ENCODE data around the gene SBDS.
"Not testable (repeated sequence)": the region's sequence is repeated elsewhere in the genome, so short reads cannot be mapped to it uniquely, and the experiment has no call there.

SBDS gene

GRCh38 chr7:66994691-66995049, 716 bp downstream of the SBDS start:
- peak; percentile 46 for DNase-seq

GRCh38 chr7:66994051-66994450, 1.3 kb downstream of the SBDS start:
- DNase-seq: not testable (repeated sequence)

- not testable (repeated sequence) for DNase-seq
These were observed 5.8 kb downstream of the SBDS start for GRCh38 chr7:66989552-66989951.

- not testable (repeated sequence) for DNase-seq
These were observed 15.1 kb downstream of the SBDS start for GRCh38 chr7:66980336-66980735.

GRCh38 chr7:66979013-66979412, 16.4 kb downstream of the SBDS start:
- DNase-seq: not testable (repeated sequence)

GRCh38 chr7:66978312-66978711, 17.1 kb downstream of the SBDS start:
- DNase-seq: not testable (repeated sequence)

- DNase-seq: no peak
These were observed 20.3 kb downstream of the SBDS start for GRCh38 chr7:66974986-66975590.

GRCh38 chr7:66970310-66970709, 25.1 kb downstream of the SBDS start:
- DNase-seq: no peak

- DNase-seq: not testable (repeated sequence)
These were observed 26.4 kb downstream of the SBDS start for GRCh38 chr7:66969001-66969400.

GRCh38 chr7:66967029-66967428, 28.4 kb downstream of the SBDS start:
- DNase-seq: no peak

GRCh38 chr7:66964411-66964810, 31.0 kb downstream of the SBDS start:
- DNase-seq: no peak

- no peak for DNase-seq
These were observed 34.3 kb downstream of the SBDS start for GRCh38 chr7:66961096-66961495.

- DNase-seq: no peak
These were observed 35.2 kb downstream of the SBDS start for GRCh38 chr7:66960192-66960591.

- DNase-seq: no peak
These were observed 36.6 kb downstream of the SBDS start for GRCh38 chr7:66958538-66959350.

- DNase-seq: no peak
These were observed 37.6 kb downstream of the SBDS start for GRCh38 chr7:66957595-66958290.

GRCh38 chr7:66953044-66953427, 42.4 kb downstream of the SBDS start:
- no peak for DNase-seq

- no peak for DNase-seq
These were observed 42.9 kb downstream of the SBDS start for GRCh38 chr7:66952343-66953043.

- DNase-seq: peak; percentile 6
These were observed 44.6 kb downstream of the SBDS start for GRCh38 chr7:66950763-66951162.

GRCh38 chr7:66950311-66950710, 45.1 kb downstream of the SBDS start:
- DNase-seq: no peak

- DNase-seq: no peak
These were observed 46.8 kb downstream of the SBDS start for GRCh38 chr7:66948480-66949109.

- DNase-seq: no peak
These were observed 48.8 kb downstream of the SBDS start for GRCh38 chr7:66946545-66946944.

GRCh38 chr7:66939325-66939724, 56.1 kb downstream of the SBDS start:
- no peak for DNase-seq

GRCh38 chr7:66937940-66938339, 57.4 kb downstream of the SBDS start:
- no peak for DNase-seq
